Loucy (cell line): ENCODE data around the gene P4HA1.

Source experiments
- H2AFZ ChIP-seq: fragments of 200-600 bp; sonication (generic); 2 replicates; pipeline ENCODE4 v1.6.0; 2016; ENCODE audit warnings: antibody characterized with exemption, mild to moderate bottlenecking, low read length, moderate library complexity
- H3F3A ChIP-seq: fragments of 200-600 bp; 2 replicates; pipeline ENCODE4 v1.6.0; 2016; ENCODE audit warnings: antibody characterized with exemption, low read depth, mild to moderate bottlenecking
- H3K27me3 ChIP-seq: fragments of 200-600 bp; sonication (generic); 2 replicates; pipeline ENCODE4 v1.6.1; 2014; ENCODE audit warnings: low read length, mild to moderate bottlenecking; ENCODE audit not compliant: insufficient read depth, poor library complexity, severe bottlenecking
- H3K36me3 ChIP-seq: fragments of 200-600 bp; sonication (generic); 2 replicates; pipeline ENCODE4 v1.6.1; 2016; ENCODE audit warnings: low read length; ENCODE audit not compliant: insufficient read depth
- H3K4me1 ChIP-seq: fragments of 200-600 bp; sonication (generic); 2 replicates; pipeline ENCODE4 v1.5.1; 2014; ENCODE audit warnings: low read length, mild to moderate bottlenecking; ENCODE audit not compliant: insufficient read depth, poor library complexity, severe bottlenecking
- H3K4me2 ChIP-seq: fragments of 200-600 bp; sonication (generic); 2 replicates; pipeline ENCODE4 v1.6.0; 2014; ENCODE audit warnings: antibody characterized with exemption, low read length, low read depth, mild to moderate bottlenecking; ENCODE audit not compliant: poor library complexity, severe bottlenecking
- H3K4me3 ChIP-seq: fragments of 200-600 bp; sonication (generic); 2 replicates; pipeline ENCODE4 v1.5.1; 2014; ENCODE audit warnings: low read length, mild to moderate bottlenecking, mixed read lengths; ENCODE audit not compliant: poor library complexity, severe bottlenecking
- H3K79me2 ChIP-seq: fragments of 200-600 bp; sonication (generic); 2 replicates; pipeline ENCODE4 v1.6.1; 2014; ENCODE audit warnings: low read length; ENCODE audit not compliant: insufficient read depth
- H3K9ac ChIP-seq: fragments of 200-600 bp; sonication (generic); 2 replicates; pipeline ENCODE4 v1.6.0; 2014; ENCODE audit warnings: mild to moderate bottlenecking, low read depth, low read length, moderate library complexity; ENCODE audit not compliant: poor library complexity, severe bottlenecking
- H3K9me2 ChIP-seq: fragments of 200-600 bp; sonication (generic); replicated peaks from 2 replicates; pipeline ENCODE4 v1.6.1; 2016; ENCODE audit warnings: low read depth, low read length, mixed read lengths
- H3K9me3 ChIP-seq: fragments of 200-600 bp; sonication (generic); 2 replicates; pipeline ENCODE4 v1.6.1; 2014; ENCODE audit warnings: mild to moderate bottlenecking, antibody characterized with exemption, low read length, low read depth; ENCODE audit not compliant: insufficient read depth
- H4K20me1 ChIP-seq: fragments of 200-600 bp; sonication (generic); 2 replicates; pipeline ENCODE4 v1.6.0; 2014; ENCODE audit warnings: antibody characterized with exemption, low read length, mild to moderate bottlenecking; ENCODE audit not compliant: insufficient read depth, poor library complexity, severe bottlenecking
- CTCF ChIP-seq: fragments of 200-600 bp; sonication (generic); conservative IDR thresholded peaks from 2 replicates; pipeline ENCODE4 v1.5.1; 2014; ENCODE audit warnings: mild to moderate bottlenecking, antibody characterized with exemption, low read length
- EZH2phosphoT487 ChIP-seq: fragments of 200-600 bp; IDR thresholded peaks from 2 replicates; pipeline ENCODE4 v1.6.1; 2018; ENCODE audit warnings: antibody characterized with exemption, mild to moderate bottlenecking, moderate library complexity, borderline replicate concordance

Gene P4HA1

GRCh38 chr10:73131301-73131700 lies 34.6 kb upstream of the P4HA1 start:
- Histone ChIP-seq H3K4me1 (no peaks in the 10 kb centered on the region), H3K79me2 (no peaks in the 10 kb centered on the region), H3K9ac (no peak overlapping the region), H3K9me2 (no peaks in the 10 kb centered on the region), H3K36me3 (peaks cover 64% of the 10 kb centered on the region), H4K20me1 (no peaks in the 10 kb centered on the region), H3K4me3 (no peak overlapping the region), H3K27me3 (no peaks in the 10 kb centered on the region), H3K4me2 (no peak overlapping the region), H3K9me3 (no peaks in the 10 kb centered on the region), H2AFZ (no peak overlapping the region), H3F3A (no peaks in the 10 kb centered on the region)
- TF ChIP-seq EZH2phosphoT487 (no peak), CTCF (no peak)

GRCh38 chr10:73126343-73126742 lies 29.7 kb upstream of the P4HA1 start:
- no peaks in the 10 kb centered on the region for H3K27me3 ChIP-seq
- H3K4me2 ChIP-seq, result no peak overlapping the region
- H3K9ac ChIP-seq, result no peak overlapping the region
- H2AFZ ChIP-seq, result no peak overlapping the region
- TF ChIP-seq EZH2phosphoT487 (no peak), CTCF (no peak)
- no peaks in the 10 kb centered on the region for H3K4me1 ChIP-seq
- H3F3A ChIP-seq, result no peaks in the 10 kb centered on the region
- no peaks in the 10 kb centered on the region for H3K9me2 ChIP-seq
- no peaks in the 10 kb centered on the region for H3K9me3 ChIP-seq
- H3K79me2 ChIP-seq, result no peaks in the 10 kb centered on the region
- H3K4me3 ChIP-seq, result no peak overlapping the region
- no peaks in the 10 kb centered on the region for H4K20me1 ChIP-seq
- peaks cover 19% of the 10 kb centered on the region; the same call in 1 of the 2 replicates for H3K36me3 ChIP-seq

- no peak overlapping the region for H3K9ac ChIP-seq
- no peaks in the 10 kb centered on the region for H3F3A ChIP-seq
- no peaks in the 10 kb centered on the region for H3K27me3 ChIP-seq
- TF ChIP-seq CTCF, result no peak
- no peak for TF ChIP-seq EZH2phosphoT487
- no peaks in the 10 kb centered on the region for H4K20me1 ChIP-seq
- no peak overlapping the region for H3K4me3 ChIP-seq
- H3K4me1 ChIP-seq, result no peaks in the 10 kb centered on the region
- no peaks in the 10 kb centered on the region; the same call in 1 of the 2 replicates for H3K36me3 ChIP-seq
- H3K9me2 ChIP-seq, result no peaks in the 10 kb centered on the region
- H2AFZ ChIP-seq, result no peak overlapping the region
- H3K79me2 ChIP-seq, result no peaks in the 10 kb centered on the region
- no peaks in the 10 kb centered on the region for H3K9me3 ChIP-seq
- H3K4me2 ChIP-seq, result no peak overlapping the region
Observed at GRCh38 chr10:73119952-73120351, 23.3 kb upstream of the P4HA1 start.
